NB4 (cell line): ENCODE measurements around the gene ZYG11A.

Experiments
- DNase-seq: peaks from one replicate; pipeline ENCODE4 v3.0.0; 2010; ENCODE audit warnings: low read depth
- H3K4me3 ChIP-seq: one replicate; pipeline ENCODE4 v1.5.1; 2011; ENCODE audit warnings: mild to moderate bottlenecking, low read depth, low read length, moderate library complexity
- MYC ChIP-seq: IDR thresholded peaks from 2 replicates; pipeline ENCODE4 v1.6.1; 2011; ENCODE audit warnings: low read depth, low read length
- POLR2A ChIP-seq: IDR thresholded peaks from 2 replicates; pipeline ENCODE4 v1.6.1; 2011; ENCODE audit warnings: mild to moderate bottlenecking; ENCODE audit not compliant: insufficient read length; ENCODE audit errors: extremely low read depth
- TF ChIP-seq, protein P1 (sequence below): IDR thresholded peaks from one replicate; pipeline ENCODE4 v1.5.1; 2012; ENCODE audit warnings: low read depth, low read length
- TF ChIP-seq, protein P2 (sequence below): IDR thresholded peaks from 2 replicates; pipeline ENCODE4 v1.6.1; 2011; ENCODE audit warnings: low read depth, low read length

ZYG11A gene

DNA sequence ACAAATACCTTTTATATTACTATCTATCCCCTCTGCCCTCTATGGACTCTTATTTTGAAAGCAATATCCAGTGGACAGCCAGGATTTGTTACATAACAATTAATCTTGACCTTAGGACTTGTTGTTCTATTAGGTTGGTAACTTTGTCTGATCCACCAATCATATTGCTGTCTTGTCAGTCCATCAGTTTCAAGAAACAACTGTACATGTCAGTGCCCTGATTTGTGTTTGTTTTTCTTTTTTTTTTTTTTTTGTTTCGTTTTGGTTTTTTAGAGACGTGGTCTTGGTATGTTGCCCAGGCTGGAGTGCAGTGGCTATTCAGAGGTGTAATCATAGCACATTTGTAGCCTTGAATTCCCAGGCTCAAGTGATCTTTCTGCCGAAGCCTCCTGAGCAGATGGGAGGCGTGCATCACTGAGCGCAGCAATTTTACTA is 83.0 kb downstream of the ZYG11A start:
- TF ChIP-seq POLR2A (no peak), MYC (no peak)
- TF ChIP-seq, protein P1, sequence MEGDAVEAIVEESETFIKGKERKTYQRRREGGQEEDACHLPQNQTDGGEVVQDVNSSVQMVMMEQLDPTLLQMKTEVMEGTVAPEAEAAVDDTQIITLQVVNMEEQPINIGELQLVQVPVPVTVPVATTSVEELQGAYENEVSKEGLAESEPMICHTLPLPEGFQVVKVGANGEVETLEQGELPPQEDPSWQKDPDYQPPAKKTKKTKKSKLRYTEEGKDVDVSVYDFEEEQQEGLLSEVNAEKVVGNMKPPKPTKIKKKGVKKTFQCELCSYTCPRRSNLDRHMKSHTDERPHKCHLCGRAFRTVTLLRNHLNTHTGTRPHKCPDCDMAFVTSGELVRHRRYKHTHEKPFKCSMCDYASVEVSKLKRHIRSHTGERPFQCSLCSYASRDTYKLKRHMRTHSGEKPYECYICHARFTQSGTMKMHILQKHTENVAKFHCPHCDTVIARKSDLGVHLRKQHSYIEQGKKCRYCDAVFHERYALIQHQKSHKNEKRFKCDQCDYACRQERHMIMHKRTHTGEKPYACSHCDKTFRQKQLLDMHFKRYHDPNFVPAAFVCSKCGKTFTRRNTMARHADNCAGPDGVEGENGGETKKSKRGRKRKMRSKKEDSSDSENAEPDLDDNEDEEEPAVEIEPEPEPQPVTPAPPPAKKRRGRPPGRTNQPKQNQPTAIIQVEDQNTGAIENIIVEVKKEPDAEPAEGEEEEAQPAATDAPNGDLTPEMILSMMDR: no peak
- TF ChIP-seq, protein P2, sequence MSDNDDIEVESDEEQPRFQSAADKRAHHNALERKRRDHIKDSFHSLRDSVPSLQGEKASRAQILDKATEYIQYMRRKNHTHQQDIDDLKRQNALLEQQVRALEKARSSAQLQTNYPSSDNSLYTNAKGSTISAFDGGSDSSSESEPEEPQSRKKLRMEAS: no peak
- H3K4me3 ChIP-seq: no peak overlapping the region
- no peak for DNase-seq

DNA sequence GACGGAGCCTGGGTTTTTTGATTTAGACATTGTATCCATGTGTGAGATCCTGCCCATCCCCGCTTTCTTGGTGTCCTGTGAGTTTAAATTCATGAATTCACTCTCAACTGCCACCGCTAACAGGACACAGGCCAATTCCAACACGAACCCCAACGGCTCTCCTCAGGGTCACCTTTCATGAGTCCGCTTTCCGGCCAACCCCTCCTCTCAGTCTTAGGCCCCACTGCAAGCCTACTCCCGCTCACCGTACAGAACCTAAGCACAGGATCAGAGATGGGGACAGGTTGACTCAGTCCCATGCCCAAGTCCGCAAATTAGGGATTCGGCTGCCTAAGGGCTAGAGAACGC is 84.3 kb downstream of the ZYG11A start:
- DNase-seq: no peak
- H3K4me3 ChIP-seq: peak overlapping the region; percentile 75
- TF ChIP-seq POLR2A: no peak
- TF ChIP-seq MYC: no peak
- TF ChIP-seq, protein P1: no peak
- TF ChIP-seq, protein P2: no peak

DNA sequence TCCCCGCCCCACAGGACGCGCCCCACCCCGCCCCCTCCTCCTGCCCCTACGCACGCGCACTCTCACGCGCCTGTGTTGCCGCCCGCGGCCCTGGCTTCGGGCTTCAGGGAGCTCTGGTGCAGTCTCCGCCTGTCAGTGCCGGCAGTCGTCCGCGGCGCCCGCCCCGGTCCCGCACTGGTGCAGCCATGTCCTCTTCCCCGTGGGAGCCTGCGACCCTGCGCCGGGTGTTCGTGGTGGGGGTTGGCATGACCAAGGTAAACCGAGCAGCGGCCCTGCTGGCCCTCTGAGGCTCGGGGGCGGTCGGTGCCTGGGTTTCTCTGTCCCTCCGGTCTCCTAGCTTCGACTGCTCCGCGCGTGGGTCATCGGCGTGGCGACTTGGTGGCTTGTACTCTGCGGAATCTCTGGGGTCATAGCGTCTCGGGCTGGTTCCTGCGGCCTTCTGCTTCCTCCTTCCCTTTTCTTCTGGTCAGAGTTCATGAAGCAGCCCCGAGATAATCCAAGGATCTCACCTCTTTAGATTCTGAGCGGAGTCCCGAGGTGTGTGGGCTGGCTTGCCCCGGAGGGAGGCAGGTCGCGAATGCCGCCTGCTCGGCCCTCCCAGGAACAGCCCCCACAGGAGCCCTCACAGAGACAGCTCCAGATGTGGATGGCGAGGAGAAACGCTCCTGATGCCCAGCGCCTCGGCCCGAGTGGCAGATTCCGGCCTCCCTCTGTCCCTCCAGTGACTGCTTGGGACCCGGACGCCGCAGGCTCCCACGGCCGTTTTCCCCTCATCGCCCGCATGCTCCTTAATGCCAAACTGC is 84.9 kb downstream of the ZYG11A start, which contains the start of gene SCP2:
TSS of gene SCP2 (plus strand) at position 65 of the 803 bp plus-strand sequence. CDS start at position 186, 121 bp downstream.
- DNase-seq: peak; percentile 80
- H3K4me3 ChIP-seq: peak within 1 kb of the TSS; percentile 75
- TF ChIP-seq, protein P2: no peak
- TF ChIP-seq POLR2A: peak; percentile 40

DNA sequence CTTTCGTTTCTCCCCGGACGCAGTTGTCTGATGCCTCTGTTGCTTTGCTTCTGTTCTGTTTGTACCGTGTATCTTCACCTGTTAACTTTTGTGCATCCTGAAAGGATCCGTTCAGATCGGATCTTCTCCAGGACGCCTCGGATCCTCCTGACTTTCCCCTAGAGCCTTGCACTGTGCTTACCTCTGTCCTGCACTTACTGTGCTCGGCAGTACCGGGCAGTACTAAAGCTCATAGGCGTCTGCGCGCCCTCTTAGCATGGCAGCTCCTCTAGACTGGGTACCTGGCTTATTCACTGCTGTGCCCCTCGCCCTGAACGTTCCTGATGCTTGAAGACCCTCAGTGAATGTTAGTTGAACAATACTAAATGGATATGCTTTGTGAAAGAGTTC is 85.5 kb downstream of the ZYG11A start:
- DNase-seq: no peak
- TF ChIP-seq, protein P2: no peak
- TF ChIP-seq, protein P1: no peak
- TF ChIP-seq POLR2A: no peak
- TF ChIP-seq MYC: no peak
- H3K4me3 ChIP-seq: peak overlapping the region; percentile 75

DNA sequence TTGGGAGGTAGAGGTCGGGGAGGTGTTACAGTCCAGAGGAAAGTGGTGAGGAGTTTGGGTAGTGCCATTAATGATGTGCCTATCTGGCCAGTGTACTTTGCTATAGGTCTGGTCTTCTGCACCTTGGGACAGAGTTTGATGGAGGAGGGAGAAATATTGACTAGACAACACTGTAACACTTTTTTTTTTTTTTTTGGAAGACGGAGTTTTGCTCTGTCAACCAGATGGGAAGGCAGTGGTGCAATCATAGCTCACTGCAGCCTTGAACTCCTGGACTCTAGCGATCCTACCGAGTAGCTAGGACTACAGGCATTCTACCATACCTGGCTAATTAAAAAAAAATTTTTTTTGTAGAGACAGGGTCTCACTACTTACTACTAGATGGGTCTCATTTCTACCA is 86.5 kb downstream of the ZYG11A start:
- H3K4me3 ChIP-seq: no peak overlapping the region
- TF ChIP-seq, protein P1: no peak
- no peak for TF ChIP-seq MYC
- TF ChIP-seq, protein P2: no peak
- no peak for DNase-seq

DNA sequence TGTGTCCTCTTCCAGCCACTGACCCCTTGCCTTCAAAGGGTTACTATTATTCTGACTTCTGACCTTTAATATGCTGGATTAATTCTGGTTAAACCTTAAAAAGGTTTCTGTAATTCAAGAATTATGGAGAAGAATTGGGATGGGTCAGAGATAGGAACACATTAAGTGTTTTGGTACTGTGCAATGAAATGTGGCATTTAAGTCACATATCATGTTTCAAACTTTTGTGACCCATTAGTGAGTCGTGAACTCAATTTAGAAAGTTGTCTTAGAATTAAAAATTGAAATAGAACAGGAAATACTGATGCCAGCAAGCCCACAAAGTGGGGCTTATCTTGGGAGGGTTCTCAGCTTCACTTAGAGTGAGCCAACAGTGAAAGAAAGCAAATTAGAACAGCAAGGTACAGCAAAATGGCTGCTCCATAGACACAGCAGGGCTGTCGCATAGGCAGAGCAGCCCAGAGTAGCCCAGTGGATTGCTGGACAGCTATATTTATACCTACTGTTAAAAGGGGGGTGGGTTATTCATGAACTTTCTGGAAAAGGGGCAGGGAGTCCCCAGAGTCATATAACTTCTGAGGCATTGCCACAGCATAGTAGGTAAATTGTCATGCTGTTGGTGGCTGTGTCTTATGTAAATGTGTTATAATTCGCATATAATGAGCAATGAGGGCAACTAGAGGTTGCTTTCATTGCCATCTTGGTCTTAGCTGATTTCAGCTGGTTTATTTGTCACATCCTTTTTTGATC is 95.0 kb downstream of the ZYG11A start:
- no peak overlapping the region for H3K4me3 ChIP-seq
- no peak for DNase-seq
- TF ChIP-seq, protein P2: no peak
- no peak for TF ChIP-seq MYC
- TF ChIP-seq POLR2A: no peak
- TF ChIP-seq, protein P1: no peak
